Erythroblast (primary cell): Measurements from ENCODE around the gene STEAP1.

Experiments
- GATA1 ChIP-seq: IDR thresholded peaks from 2 replicates; pipeline ENCODE4 v1.6.1; 2011; ENCODE audit warnings: low read depth, mild to moderate bottlenecking, control low read depth, low read length, moderate library complexity
- POLR2A ChIP-seq: IDR thresholded peaks from 2 replicates; pipeline ENCODE4 v1.6.1; 2011; ENCODE audit warnings: mild to moderate bottlenecking, low read length

DNA sequence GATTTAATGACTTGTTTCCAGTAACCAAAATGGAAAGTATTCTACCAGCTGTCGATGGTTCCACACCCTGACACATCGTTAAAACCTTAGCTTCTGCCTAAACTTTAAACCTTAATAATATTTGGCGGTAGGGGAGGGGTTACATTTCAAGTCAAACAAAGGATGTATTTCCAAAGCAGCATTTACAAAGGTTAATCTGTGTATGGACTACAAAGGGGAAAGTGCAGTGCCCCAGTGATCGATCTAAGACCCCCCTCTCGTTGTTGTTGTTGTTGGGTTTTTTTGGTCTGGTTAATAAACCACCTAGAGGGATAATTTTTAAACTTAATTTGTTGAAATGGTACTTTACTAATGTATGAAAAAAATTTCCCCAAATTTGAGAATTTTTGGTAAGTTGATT, 56.2 kb downstream of the STEAP1 start:
- TF ChIP-seq POLR2A, result no peak
- TF ChIP-seq GATA1, result no peak
